ENCODE results near the gene ELMO1. TPM values are rescaled to one million over a fixed set of nuclear protein-coding genes. Genes with fewer than 3 reads are reported as not detected.

The ELMO1 gene
- total RNA-seq, 1 experiment from 2014 or later, result 7.8 TPM

DNA sequence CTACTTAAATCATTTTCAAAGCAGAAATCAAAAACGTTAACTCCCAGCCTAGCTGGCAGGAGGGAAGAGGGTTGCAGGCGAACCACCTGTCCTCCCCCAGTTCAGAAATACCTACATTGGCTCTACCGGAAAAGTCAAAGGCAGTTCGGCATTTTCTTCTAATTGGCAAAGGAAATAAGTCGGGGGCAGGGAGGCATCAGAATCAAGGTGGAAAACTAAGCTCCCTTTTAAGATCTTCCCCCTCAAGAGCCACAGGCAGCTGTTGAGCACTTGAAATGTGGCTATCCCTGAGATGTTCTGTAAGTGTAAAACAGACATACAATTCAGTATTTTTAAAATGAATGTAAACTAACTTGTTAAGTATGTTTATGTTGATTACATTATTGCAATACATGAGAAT lies 957 bp upstream of the ELMO1 start:
- H2BK5ac ChIP-seq (ENCODE audit: insufficient read length, low read length), result no peak overlapping the region
- Mint-ChIP-seq H3K4me3 (peak overlapping the region; percentile 83 to 94), H3K9me3 (peaks cover 0 to 3% of the 10 kb centered on the region in 2 experiments; a peak in 1 of 5 replicates), H3K27ac (no peak overlapping the region), H3K27me3 (ENCODE audit: low read depth) (peaks cover 56% of the 10 kb centered on the region), H3K4me1 (peaks cover 22 to 40% of the 10 kb centered on the region in 2 experiments), H3K36me3 (ENCODE audit: insufficient read depth in 1 of 3, low read depth in 3 of 3) (no peaks in the 10 kb centered on the region; a peak in 1 of 7 replicates)
- peaks cover 10% of the 10 kb centered on the region for H3K23me2 ChIP-seq (ENCODE audit: insufficient read length, low read depth, low read length, poor library complexity, severe bottlenecking)
- no peak for TF ChIP-seq CTCF (conservative IDR thresholded peaks at IDR 0.05)
- H2BK20ac ChIP-seq (ENCODE audit: low read depth, low read length, poor library complexity, severe bottlenecking), result no peak overlapping the region
- no peak overlapping the region for H2BK15ac ChIP-seq (ENCODE audit: low read depth, low read length)
- H3K79me2 ChIP-seq (ENCODE audit: insufficient read depth, low read length), result 0 out of 2 replicates have a peak, but pooled peaks cover 2% of the 10 kb centered on the region
- H3K4me1 ChIP-seq (ENCODE audit: insufficient read depth, low read length), result peaks cover 2% of the 10 kb centered on the region; the same call in 1 of the 2 replicates
- peak overlapping the region; percentile 54 for H3K4me2 ChIP-seq (ENCODE audit: insufficient read depth, insufficient read length, low read length)
- no peaks in the 10 kb centered on the region for H3K9me3 ChIP-seq (ENCODE audit: control insufficient read depth, low read depth, low read length)
- DNase-seq, result no peak
- H2AFZ ChIP-seq (ENCODE audit: low read length), result no peak overlapping the region
- H3K27me3 ChIP-seq (ENCODE audit: insufficient read depth, low read length), result no peaks in the 10 kb centered on the region; the same call in 1 of the 2 replicates
- no CpG with 5 or more reads among the region's 5 CpGs for WGBS (ENCODE audit: extremely low coverage, insufficient read length, low lambda C conversion rate)
- no peak overlapping the region for H3K23ac ChIP-seq (ENCODE audit: insufficient read length, low read depth, low read length)
- no peak overlapping the region for H3K18ac ChIP-seq (ENCODE audit: insufficient read length, low read depth, low read length)
- H4K5ac ChIP-seq (ENCODE audit: insufficient read length, low read depth, low read length), result no peak overlapping the region
- no peak overlapping the region for H3K27ac ChIP-seq (ENCODE audit: insufficient read length, low read depth, low read length)
- H3K9ac ChIP-seq (ENCODE audit: extremely low read depth, insufficient read length, low read length), result no peak overlapping the region
- H3T11ph ChIP-seq (ENCODE audit: low read length), result no peak overlapping the region
- no peak overlapping the region for H3K4ac ChIP-seq (ENCODE audit: low read depth, low read length)
- no peak overlapping the region for H2AK5ac ChIP-seq (ENCODE audit: insufficient read length, low read length)
- no peak overlapping the region for H4K91ac ChIP-seq (ENCODE audit: insufficient read length, low read depth, low read length)
- no peak overlapping the region for H2BK12ac ChIP-seq (ENCODE audit: insufficient read length, low read depth, low read length)
- H3K14ac ChIP-seq (ENCODE audit: insufficient read depth, low read length), result no peak overlapping the region
- H3K79me1 ChIP-seq (ENCODE audit: insufficient read depth, low read depth, low read length, poor library complexity, severe bottlenecking), result no peaks in the 10 kb centered on the region
- no peak overlapping the region for H2BK120ac ChIP-seq (ENCODE audit: low read depth, low read length, poor library complexity, severe bottlenecking)
- no peak overlapping the region for H4K8ac ChIP-seq (replicated peaks; ENCODE audit: insufficient read length, low read depth, low read length)
- no peaks in the 10 kb centered on the region for H4K20me1 ChIP-seq (ENCODE audit: control insufficient read depth, insufficient read depth, insufficient read length)
- H3K56ac ChIP-seq (ENCODE audit: insufficient read length, low read depth, low read length), result no peak overlapping the region
